Skeletal muscle tissue (tissue), 4 donors: ENCODE results near the gene MEIS1. TPM values are rescaled to one million over a fixed set of nuclear protein-coding genes. Genes with fewer than 3 reads are reported as not detected.

Experiments
- H3K27ac ChIP-seq: one replicate; pipeline ENCODE4 v1.7.0; 2013; ENCODE audit warnings: mild to moderate bottlenecking, low read depth, low read length, inconsistent platforms
- H3K27me3 ChIP-seq, 3 donors: one replicate each; pipeline ENCODE4 v1.7.0; 2013; ENCODE audit warnings: low read length in 3 of 3; ENCODE audit not compliant: control insufficient read depth in 3 of 3, insufficient read depth in 3 of 3
- H3K36me3 ChIP-seq, 3 donors: one replicate each; pipeline ENCODE4 v1.7.0; 2013; ENCODE audit warnings: low read length in 3 of 3; ENCODE audit not compliant: control insufficient read depth in 3 of 3, insufficient read depth in 3 of 3
- H3K4me1 ChIP-seq, 3 donors: one replicate each; pipeline ENCODE4 v1.7.0; 2013; ENCODE audit warnings: low read length in 3 of 3, mild to moderate bottlenecking in 3 of 3; ENCODE audit not compliant: control insufficient read depth in 3 of 3, insufficient read depth in 3 of 3
- H3K4me3 ChIP-seq, 3 donors: one replicate each; pipeline ENCODE4 v1.7.0; 2013; ENCODE audit warnings: low read length in 3 of 3
- H3K9ac ChIP-seq, 3 donors: one replicate each; pipeline ENCODE4 v1.7.0; 2013; ENCODE audit warnings: low read length in 3 of 3, mild to moderate bottlenecking in 3 of 3, moderate library complexity in 2 of 3, low read depth in 1 of 3
- H3K9me3 ChIP-seq, 3 donors: one replicate each; pipeline ENCODE4 v1.7.0; 2013; ENCODE audit warnings: low read length in 3 of 3; ENCODE audit not compliant: control insufficient read depth in 3 of 3
- total RNA-seq: library from RNA; depleted of rRNA; stranded (reverse); fragments of >200 nt; gene quantifications from one replicate; pipeline ENCODE4 v1.2.3, GENCODE V29; 2014
- donor health status: Osteomylitis.

The MEIS1 gene
- total RNA-seq, 1 donor from 2014 or later = 13.6 TPM

- no peaks in the 10 kb centered on the region for H3K4me1 ChIP-seq
- no peak overlapping the region for H3K27ac ChIP-seq
- H3K36me3 ChIP-seq = no peaks in the 10 kb centered on the region
- H3K27me3 ChIP-seq = no peaks in the 10 kb centered on the region
- H3K9ac ChIP-seq = no peak overlapping the region
- no peaks in the 10 kb centered on the region for H3K9me3 ChIP-seq
- no peak overlapping the region for H3K4me3 ChIP-seq
Measured at GRCh38 chr2:66489436-66489835, 54.5 kb downstream of the MEIS1 start.

GRCh38 chr2:66490588-66491001, 55.7 kb downstream of the MEIS1 start:
- H3K9me3 ChIP-seq = no peaks in the 10 kb centered on the region
- no peaks in the 10 kb centered on the region for H3K36me3 ChIP-seq
- no peaks in the 10 kb centered on the region for H3K27me3 ChIP-seq
- no peak overlapping the region for H3K27ac ChIP-seq
- no peak overlapping the region for H3K4me3 ChIP-seq
- H3K9ac ChIP-seq = no peak overlapping the region
- no peaks in the 10 kb centered on the region for H3K4me1 ChIP-seq

GRCh38 chr2:66494708-66495107, 59.8 kb downstream of the MEIS1 start:
- Histone ChIP-seq H3K9me3 (no peaks in the 10 kb centered on the region), H3K27ac (no peak overlapping the region), H3K4me3 (no peak overlapping the region), H3K27me3 (no peaks in the 10 kb centered on the region), H3K9ac (no peak overlapping the region), H3K4me1 (peaks cover 0 to 8% (median 0%) of the 10 kb centered on the region in 3 donors), H3K36me3 (no peaks in the 10 kb centered on the region)

DNA sequence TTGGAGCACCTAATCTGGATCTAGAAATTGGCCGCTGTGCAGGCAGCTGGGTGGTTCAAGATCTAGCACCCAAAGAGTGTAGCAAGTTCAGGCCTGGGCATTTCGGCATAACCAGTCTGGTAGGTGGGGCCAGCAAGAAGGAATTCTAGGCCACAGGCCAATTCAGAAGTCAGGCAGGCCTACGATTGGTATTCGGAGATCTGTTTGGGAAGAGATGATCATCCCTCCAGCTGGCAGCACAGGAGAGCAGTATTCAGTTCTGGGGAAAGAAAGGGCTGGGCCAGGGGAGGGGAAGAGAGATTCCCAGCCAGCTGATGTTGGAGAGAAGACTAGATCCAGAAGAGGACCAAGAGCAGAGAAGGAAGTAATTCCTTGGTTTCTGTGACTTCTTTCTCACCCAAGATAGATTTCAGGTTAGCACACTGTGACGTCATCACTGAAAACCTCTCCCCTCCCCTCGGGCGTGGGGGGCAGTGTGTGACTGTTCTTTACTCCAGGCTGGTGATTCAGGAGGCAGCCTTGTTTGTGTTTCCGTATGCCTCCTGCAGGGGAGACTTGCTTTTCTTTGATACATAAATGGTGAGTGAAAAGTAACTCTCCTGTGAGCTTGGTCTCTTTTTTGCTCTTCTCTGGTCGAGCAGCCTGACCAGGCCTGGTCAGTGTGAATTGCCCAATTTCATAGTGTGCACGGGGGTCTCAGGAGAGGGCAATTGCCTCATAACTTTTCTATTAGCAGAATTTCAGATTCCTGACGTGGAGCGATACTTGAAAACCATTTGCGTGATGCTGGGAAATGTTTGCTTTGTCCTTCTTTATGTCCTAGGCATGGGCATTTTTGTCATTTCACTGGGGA, 61.1 kb downstream of the MEIS1 start:
- peaks cover 0 to 8% (median 0%) of the 10 kb centered on the region in 3 donors for H3K4me1 ChIP-seq
- H3K27me3 ChIP-seq = no peaks in the 10 kb centered on the region
- no peak overlapping the region for H3K27ac ChIP-seq
- H3K4me3 ChIP-seq = no peak overlapping the region
- no peaks in the 10 kb centered on the region for H3K9me3 ChIP-seq
- H3K9ac ChIP-seq = no peak overlapping the region
- no peaks in the 10 kb centered on the region for H3K36me3 ChIP-seq

GRCh38 chr2:66496670-66497420, 61.9 kb downstream of the MEIS1 start:
- Histone ChIP-seq H3K9ac (no peak overlapping the region), H3K27me3 (no peaks in the 10 kb centered on the region), H3K4me3 (no peak overlapping the region), H3K4me1 (peaks cover 0 to 8% (median 0%) of the 10 kb centered on the region in 3 donors), H3K36me3 (no peaks in the 10 kb centered on the region), H3K9me3 (no peaks in the 10 kb centered on the region), H3K27ac (no peak overlapping the region)

DNA sequence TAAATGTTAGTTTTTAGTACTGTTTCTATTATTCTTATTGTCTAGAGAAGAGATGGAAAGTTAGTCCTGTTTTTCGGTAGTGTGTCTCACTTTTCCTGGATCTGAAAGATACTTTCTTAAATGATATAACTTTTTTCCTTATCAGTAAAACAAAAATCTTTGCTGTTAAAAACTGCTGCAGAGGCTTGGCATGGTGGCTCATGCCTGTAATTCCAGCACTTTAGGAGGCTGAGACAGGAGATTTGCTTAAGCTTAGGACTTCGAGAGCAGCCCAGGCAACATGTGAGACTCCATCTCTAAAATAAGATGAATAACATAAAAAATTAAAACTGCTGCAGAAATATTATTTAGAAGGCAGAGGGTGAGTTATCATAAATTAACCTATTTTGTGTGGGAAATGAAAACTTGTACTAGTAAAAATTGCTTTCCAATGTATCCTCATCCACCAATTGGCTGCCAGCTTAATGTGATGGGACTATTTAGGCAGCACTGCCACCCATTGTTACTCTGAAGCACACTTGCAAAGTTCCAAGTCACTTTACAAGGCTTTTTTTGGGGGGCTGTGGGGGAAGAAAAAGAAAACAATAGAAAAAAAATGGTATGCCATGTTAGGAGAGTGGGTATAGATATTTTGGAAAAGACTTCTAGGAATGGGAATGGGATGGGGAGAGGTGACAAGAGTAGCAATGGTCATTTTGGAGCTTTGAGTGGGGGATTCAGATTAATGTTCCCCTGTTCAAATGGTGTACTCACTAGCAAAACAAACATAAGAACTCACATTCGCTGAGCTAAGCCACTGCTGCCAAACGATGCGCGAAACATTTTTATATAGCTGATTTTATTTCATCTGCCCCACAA, 62.7 kb downstream of the MEIS1 start:
- peaks cover 0 to 8% (median 0%) of the 10 kb centered on the region in 3 donors for H3K4me1 ChIP-seq
- H3K9ac ChIP-seq = no peak overlapping the region
- no peak overlapping the region for H3K27ac ChIP-seq
- H3K27me3 ChIP-seq = no peaks in the 10 kb centered on the region
- H3K4me3 ChIP-seq = no peak overlapping the region
- H3K9me3 ChIP-seq = no peaks in the 10 kb centered on the region
- H3K36me3 ChIP-seq = no peaks in the 10 kb centered on the region

DNA sequence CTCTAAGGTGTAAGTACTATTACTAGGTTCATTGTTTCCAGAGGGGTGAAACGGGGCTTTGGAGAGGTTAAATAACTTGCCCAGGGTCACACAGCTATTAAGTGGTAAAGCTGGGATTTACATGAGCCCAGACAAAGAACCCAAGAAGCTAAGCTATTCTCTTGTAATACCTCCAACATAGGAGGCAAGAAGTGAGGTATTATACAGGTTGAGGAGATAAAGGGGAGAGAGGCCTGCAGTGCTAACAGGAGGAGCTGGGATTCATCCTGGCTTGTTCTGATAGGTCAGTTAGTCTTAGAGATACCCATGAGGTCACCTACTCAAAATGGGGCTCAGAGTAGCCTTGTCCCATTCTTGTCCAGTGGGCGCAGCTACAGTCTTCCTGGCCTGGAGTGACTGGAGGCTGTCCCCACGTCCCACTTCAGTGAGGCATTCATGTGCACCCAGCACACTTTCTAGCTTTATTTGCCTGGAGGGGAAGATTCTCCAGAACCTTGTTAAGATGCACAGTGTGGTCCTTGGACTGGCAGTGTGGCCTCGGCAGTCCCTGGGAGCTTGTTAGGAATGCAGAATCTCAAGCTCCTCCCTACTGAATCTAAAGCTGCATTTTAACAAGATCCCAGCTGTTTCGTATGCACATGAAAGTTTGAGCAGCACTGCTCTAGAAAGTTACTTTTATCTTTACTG, 63.5 kb downstream of the MEIS1 start:
- Histone ChIP-seq H3K4me3 (no peak overlapping the region), H3K27me3 (no peaks in the 10 kb centered on the region), H3K27ac (no peak overlapping the region), H3K9ac (no peak overlapping the region), H3K4me1 (peaks cover 0 to 8% (median 0%) of the 10 kb centered on the region in 3 donors), H3K36me3 (no peaks in the 10 kb centered on the region), H3K9me3 (no peaks in the 10 kb centered on the region)

- no peaks in the 10 kb centered on the region for H3K9me3 ChIP-seq
- H3K27me3 ChIP-seq = no peaks in the 10 kb centered on the region
- H3K36me3 ChIP-seq = no peaks in the 10 kb centered on the region
- H3K4me1 ChIP-seq = peaks cover 0 to 2% (median 0%) of the 10 kb centered on the region in 3 donors
- H3K4me3 ChIP-seq = no peak overlapping the region
- no peak overlapping the region for H3K27ac ChIP-seq
- H3K9ac ChIP-seq = no peak overlapping the region
Measured at GRCh38 chr2:66501267-66501666, 66.3 kb downstream of the MEIS1 start.

- no peaks in the 10 kb centered on the region for H3K27me3 ChIP-seq
- H3K27ac ChIP-seq = no peak overlapping the region
- no peak overlapping the region for H3K9ac ChIP-seq
- H3K4me3 ChIP-seq = no peak overlapping the region
- no peaks in the 10 kb centered on the region for H3K36me3 ChIP-seq
- peaks cover 0 to 22% (median 18%) of the 10 kb centered on the region in 3 donors for H3K4me1 ChIP-seq
- H3K9me3 ChIP-seq = no peaks in the 10 kb centered on the region
Measured at GRCh38 chr2:66506265-66506664, 71.3 kb downstream of the MEIS1 start.
